Right atrium auricular region (tissue), 2 donors: ENCODE measurements around the gene TPH2. TPM values are rescaled to one million over a fixed set of nuclear protein-coding genes. Genes with fewer than 3 reads are reported as not detected.

Experiments used
- DNase-seq: peaks from one replicate; pipeline ENCODE4 v3.0.0-alpha.2; 2019; ENCODE audit warnings: low spot score
- H3K27ac ChIP-seq, 2 donors: fragments of 200-600 bp; sonication (generic); 1 replicate in 1 of 2; 2 replicates in 1 of 2; pipeline ENCODE4 v1.5.1; 2016 to 2019
- H3K27me3 ChIP-seq, 2 donors: fragments of 200-600 bp; sonication (generic); one replicate each; pipeline versions ENCODE4 v1.5.1 to v1.6.0; 2017 to 2019
- H3K36me3 ChIP-seq: fragments of 200-600 bp; sonication (generic); one replicate; pipeline ENCODE4 v1.5.1; 2016
- H3K4me1 ChIP-seq, 2 donors: fragments of 200-600 bp; sonication (generic); one replicate each; pipeline versions ENCODE4 v1.5.1 to v1.6.0; 2017 to 2019
- H3K4me3 ChIP-seq, 2 donors: fragments of 200-600 bp; sonication (generic); 1 replicate in 1 of 2; 2 replicates in 1 of 2; pipeline ENCODE4 v1.5.1; 2017 to 2019; ENCODE audit warnings: mild to moderate bottlenecking in 1 of 2, moderate library complexity in 1 of 2
- H3K9me3 ChIP-seq, 2 donors: fragments of 200-600 bp; sonication (generic); one replicate each; pipeline ENCODE4 v1.5.1; 2019
- total RNA-seq, 2 donors: library from RNA; depleted of rRNA; stranded (reverse); fragments of >200 nt; gene quantifications; one replicate each; pipeline ENCODE4 v1.1.0, GENCODE V29; 2016
- TF ChIP-seq, protein P1 (sequence below), 2 donors: fragments of 200-600 bp; sonication (generic); IDR thresholded peaks; one replicate each; pipeline ENCODE4 v1.5.1; 2019; ENCODE audit warnings: antibody characterized with exemption in 2 of 2

The TPH2 gene
- total RNA-seq, 2 donors from 2014 or later: not detected

DNA sequence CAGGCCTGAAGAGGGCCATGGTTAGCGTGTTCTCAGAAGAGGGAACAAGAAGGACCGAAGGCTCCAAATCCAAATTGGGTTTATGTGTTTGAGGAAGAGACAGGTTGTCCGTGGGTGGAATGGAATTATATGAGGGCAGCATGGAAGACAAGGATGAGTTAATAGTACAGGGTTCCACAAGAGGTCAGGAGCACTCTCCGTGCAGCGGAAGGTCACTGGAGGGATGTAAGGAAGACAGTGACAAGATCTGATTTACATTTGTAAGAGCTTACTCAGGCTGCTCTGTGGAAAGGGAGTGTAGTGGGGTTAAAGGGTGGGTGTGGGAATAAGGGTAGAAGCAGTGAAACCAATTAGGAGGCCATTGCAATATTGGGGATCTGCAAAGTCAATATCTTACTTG, 97.0 kb downstream of the TPH2 start:
- Histone ChIP-seq H3K4me1 (no peaks in the 10 kb centered on the region), H3K27me3 (no peaks in the 10 kb centered on the region), H3K36me3 (no peaks in the 10 kb centered on the region), H3K4me3 (no peak overlapping the region), H3K27ac (no peak overlapping the region), H3K9me3 (peaks cover 0 to 9% of the 10 kb centered on the region in 2 donors)
- no peak for DNase-seq
- TF ChIP-seq, protein P1, sequence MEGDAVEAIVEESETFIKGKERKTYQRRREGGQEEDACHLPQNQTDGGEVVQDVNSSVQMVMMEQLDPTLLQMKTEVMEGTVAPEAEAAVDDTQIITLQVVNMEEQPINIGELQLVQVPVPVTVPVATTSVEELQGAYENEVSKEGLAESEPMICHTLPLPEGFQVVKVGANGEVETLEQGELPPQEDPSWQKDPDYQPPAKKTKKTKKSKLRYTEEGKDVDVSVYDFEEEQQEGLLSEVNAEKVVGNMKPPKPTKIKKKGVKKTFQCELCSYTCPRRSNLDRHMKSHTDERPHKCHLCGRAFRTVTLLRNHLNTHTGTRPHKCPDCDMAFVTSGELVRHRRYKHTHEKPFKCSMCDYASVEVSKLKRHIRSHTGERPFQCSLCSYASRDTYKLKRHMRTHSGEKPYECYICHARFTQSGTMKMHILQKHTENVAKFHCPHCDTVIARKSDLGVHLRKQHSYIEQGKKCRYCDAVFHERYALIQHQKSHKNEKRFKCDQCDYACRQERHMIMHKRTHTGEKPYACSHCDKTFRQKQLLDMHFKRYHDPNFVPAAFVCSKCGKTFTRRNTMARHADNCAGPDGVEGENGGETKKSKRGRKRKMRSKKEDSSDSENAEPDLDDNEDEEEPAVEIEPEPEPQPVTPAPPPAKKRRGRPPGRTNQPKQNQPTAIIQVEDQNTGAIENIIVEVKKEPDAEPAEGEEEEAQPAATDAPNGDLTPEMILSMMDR (IDR thresholded peaks at IDR 0.05): no peak

DNA sequence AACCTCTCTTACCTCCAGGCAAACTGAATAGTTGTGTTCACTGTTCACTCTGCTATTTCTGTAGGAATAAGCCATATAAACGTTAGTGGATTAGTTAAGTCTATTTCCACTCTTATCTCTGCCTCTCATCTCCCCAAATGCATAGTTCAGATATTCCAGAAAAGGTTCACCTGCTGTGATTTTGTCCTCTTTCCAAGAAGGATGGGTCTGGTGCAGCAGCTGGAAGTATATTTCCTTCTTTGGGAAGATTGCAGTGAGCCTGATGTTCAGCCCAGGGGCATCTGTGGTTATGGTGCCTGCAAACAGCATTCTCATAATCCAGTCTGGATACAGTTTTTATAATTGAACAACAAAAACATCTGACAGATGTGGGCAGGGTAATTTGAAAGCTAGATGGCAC, 97.7 kb downstream of the TPH2 start:
- Histone ChIP-seq H3K4me1 (no peaks in the 10 kb centered on the region), H3K9me3 (peaks cover 0 to 9% of the 10 kb centered on the region in 2 donors), H3K4me3 (no peak overlapping the region), H3K36me3 (no peaks in the 10 kb centered on the region), H3K27me3 (no peaks in the 10 kb centered on the region), H3K27ac (no peak overlapping the region)
- no peak for DNase-seq
- TF ChIP-seq, protein P1 (IDR thresholded peaks at IDR 0.05): no peak

DNA sequence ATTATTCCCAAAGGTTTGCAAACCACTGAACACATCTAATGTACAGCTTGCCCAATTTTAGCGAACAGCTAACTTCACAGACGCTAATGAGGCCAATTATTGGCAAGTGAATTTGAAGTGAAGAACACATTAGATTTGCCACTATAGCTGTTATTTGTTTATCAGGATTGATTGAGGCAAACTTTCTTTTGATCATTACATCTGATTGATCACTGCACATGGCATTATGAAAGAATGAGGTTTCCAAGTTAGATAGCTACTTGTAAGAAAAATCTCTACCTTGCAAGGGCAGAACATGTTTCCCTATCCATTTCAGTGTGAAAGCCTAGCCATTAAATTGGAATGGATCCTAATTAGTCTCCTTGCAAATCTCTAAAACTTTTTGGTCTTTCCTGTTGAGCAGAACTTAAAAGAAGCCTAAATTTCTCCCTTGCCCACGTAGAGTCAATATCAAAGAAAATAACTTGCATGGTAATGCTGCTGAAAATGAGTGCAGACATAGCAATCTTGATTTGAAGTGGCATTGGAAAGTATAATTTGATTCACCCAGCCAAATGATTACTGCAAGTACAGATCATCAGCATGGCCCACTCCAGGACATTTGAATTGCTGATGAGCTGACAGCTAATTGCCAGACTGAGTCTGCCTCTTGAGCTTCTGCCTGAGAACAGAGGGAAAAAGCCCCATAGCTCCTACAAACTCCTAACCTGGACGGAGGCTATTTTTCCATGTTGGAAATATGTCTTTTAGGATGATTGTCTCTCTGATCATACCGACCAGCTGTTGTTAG, 98.6 kb downstream of the TPH2 start:
- Histone ChIP-seq H3K27ac (no peak overlapping the region), H3K27me3 (no peaks in the 10 kb centered on the region), H3K4me1 (no peaks in the 10 kb centered on the region), H3K36me3 (no peaks in the 10 kb centered on the region), H3K9me3 (peaks cover 0 to 9% of the 10 kb centered on the region in 2 donors), H3K4me3 (no peak overlapping the region)
- TF ChIP-seq, protein P1 (IDR thresholded peaks at IDR 0.05): no peak
- no peak for DNase-seq

DNA sequence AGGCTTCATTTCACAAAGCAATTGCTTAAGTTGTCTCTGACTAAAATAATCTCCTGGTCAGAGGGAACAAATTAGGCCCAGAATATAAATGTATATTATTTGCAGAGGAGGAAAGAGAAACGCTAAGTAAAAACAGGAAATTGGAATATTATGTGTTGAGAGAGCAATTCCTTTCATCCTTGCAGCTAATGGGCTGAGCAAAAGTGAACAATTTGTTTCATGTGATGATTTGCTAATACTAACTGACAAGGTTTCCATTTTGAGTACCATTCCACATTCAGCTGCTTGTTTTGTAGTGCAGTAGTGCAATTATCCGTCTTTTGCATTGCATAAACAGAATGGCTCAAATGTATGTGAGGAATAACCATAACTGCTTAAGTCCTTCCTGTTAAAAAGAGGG, 103.2 kb downstream of the TPH2 start:
- H3K27ac ChIP-seq: no peak overlapping the region
- TF ChIP-seq, protein P1 (IDR thresholded peaks at IDR 0.05): no peak
- H3K36me3 ChIP-seq: no peaks in the 10 kb centered on the region
- no peaks in the 10 kb centered on the region for H3K27me3 ChIP-seq
- H3K4me1 ChIP-seq: no peaks in the 10 kb centered on the region
- H3K9me3 ChIP-seq: peaks cover 0 to 9% of the 10 kb centered on the region in 2 donors
- no peak overlapping the region for H3K4me3 ChIP-seq
- DNase-seq: no peak

DNA sequence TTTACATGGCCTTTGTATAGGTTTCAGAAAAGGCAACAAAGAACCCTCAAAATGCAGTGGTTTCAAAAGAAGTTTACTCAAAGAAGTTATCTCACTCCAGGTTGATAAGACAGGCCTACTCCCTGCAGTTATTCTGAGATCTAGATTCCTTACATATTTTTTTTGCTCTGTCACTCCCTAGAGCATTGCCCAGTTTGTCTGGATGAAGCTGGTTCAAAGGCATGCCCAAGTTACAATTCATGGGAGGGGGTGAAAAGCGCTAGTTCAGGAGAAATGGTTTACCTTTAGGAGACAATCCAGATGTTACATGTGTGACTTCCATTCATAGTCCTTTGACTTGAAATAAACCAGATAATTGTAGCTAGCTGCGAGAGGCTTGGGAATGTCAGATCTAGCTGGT, 115.0 kb downstream of the TPH2 start:
- H3K27ac ChIP-seq: no peak overlapping the region
- DNase-seq: no peak
- no peaks in the 10 kb centered on the region for H3K4me1 ChIP-seq
- no peak overlapping the region for H3K4me3 ChIP-seq
- H3K27me3 ChIP-seq: no peaks in the 10 kb centered on the region
- no peaks in the 10 kb centered on the region for H3K9me3 ChIP-seq
- TF ChIP-seq, protein P1 (IDR thresholded peaks at IDR 0.05): no peak
- no peaks in the 10 kb centered on the region for H3K36me3 ChIP-seq

DNA sequence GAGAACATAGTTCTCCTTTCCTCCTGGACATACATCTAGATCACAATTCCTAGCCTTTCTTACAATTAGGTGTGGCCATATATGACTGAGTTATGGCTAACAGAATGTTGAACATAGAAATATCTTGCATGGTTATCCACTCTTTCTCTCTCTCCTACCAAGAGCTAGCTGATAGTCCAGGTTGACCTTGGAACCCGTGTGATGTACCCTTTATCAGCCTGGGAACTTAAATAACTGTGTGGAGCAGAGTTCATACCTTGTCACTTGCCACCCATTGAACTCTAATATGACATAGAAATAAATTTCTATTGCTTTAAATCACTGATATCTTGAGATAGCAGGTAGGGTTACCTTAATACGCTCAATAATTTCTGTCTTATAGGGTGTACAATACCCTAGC, 115.9 kb downstream of the TPH2 start:
- Histone ChIP-seq H3K4me1 (no peaks in the 10 kb centered on the region), H3K9me3 (no peaks in the 10 kb centered on the region), H3K27me3 (no peaks in the 10 kb centered on the region), H3K27ac (no peak overlapping the region), H3K36me3 (no peaks in the 10 kb centered on the region), H3K4me3 (no peak overlapping the region)
- DNase-seq: no peak
- TF ChIP-seq, protein P1 (IDR thresholded peaks at IDR 0.05): no peak
